Osteoblast (primary cell): ENCODE measurements around the gene CD3G. TPM values are rescaled to one million over a fixed set of nuclear protein-coding genes. Genes with fewer than 3 reads are reported as not detected.

Experiments used
- DNase-seq: peaks from one replicate; pipeline ENCODE4 v3.0.0; 2011; ENCODE audit warnings: low spot score, mixed read lengths; ENCODE audit not compliant: insufficient read length; ENCODE audit errors: missing footprints
- H2AFZ ChIP-seq: 2 replicates; pipeline ENCODE4 v1.6.0; 2011; ENCODE audit warnings: mild to moderate bottlenecking, low read length
- H3K27ac ChIP-seq: 2 replicates; pipeline ENCODE4 v1.5.1; 2011; ENCODE audit warnings: mild to moderate bottlenecking, low read depth, low read length, moderate library complexity
- H3K27me3 ChIP-seq: 2 replicates; pipeline ENCODE4 v1.6.0; 2012; ENCODE audit warnings: mild to moderate bottlenecking, control low read depth, inconsistent platforms, low read length, moderate library complexity; ENCODE audit not compliant: insufficient read depth
- H3K36me3 ChIP-seq: 2 replicates; pipeline ENCODE4 v1.5.1; 2011; ENCODE audit warnings: mild to moderate bottlenecking, low read length, control low read depth, moderate library complexity; ENCODE audit not compliant: insufficient read depth
- H3K4me1 ChIP-seq: 2 replicates; pipeline ENCODE4 v1.5.1; 2011; ENCODE audit warnings: mild to moderate bottlenecking, low read length, control low read depth, moderate library complexity; ENCODE audit not compliant: insufficient read depth
- H3K4me2 ChIP-seq: 2 replicates; pipeline ENCODE4 v1.6.0; 2011; ENCODE audit warnings: mild to moderate bottlenecking, low read length; ENCODE audit not compliant: insufficient read depth
- H3K4me3 ChIP-seq: fragments of 200-600 bp; sonication (generic); 3 replicates; pipeline ENCODE4 v1.5.1; 2012; ENCODE audit warnings: mild to moderate bottlenecking, low read length, inconsistent platforms; ENCODE audit not compliant: insufficient read depth
- H3K79me2 ChIP-seq: 2 replicates; pipeline ENCODE4 v1.6.0; 2012; ENCODE audit warnings: mild to moderate bottlenecking, low read length, control low read depth, inconsistent platforms; ENCODE audit not compliant: insufficient read depth
- H3K9me3 ChIP-seq: 2 replicates; pipeline ENCODE4 v1.5.1; 2011; ENCODE audit warnings: low read depth, low read length, control low read depth
- H4K20me1 ChIP-seq: 2 replicates; pipeline ENCODE4 v1.6.0; 2012; ENCODE audit warnings: mild to moderate bottlenecking, low read length, control low read depth; ENCODE audit not compliant: insufficient read depth
- total RNA-seq: library from RNA; depleted of rRNA; stranded (reverse); fragments of >200 nt; gene quantifications from 2 replicates; pipeline ENCODE4 v1.2.3, GENCODE V29; 2012
- TF ChIP-seq, protein P1 (sequence below): IDR thresholded peaks from 2 replicates; pipeline ENCODE4 v1.5.1; 2011; ENCODE audit warnings: mild to moderate bottlenecking, low read depth, low read length, moderate library complexity; ENCODE audit errors: extremely low read depth

Gene CD3G
- total RNA-seq, 1 donor, result not detected

DNA sequence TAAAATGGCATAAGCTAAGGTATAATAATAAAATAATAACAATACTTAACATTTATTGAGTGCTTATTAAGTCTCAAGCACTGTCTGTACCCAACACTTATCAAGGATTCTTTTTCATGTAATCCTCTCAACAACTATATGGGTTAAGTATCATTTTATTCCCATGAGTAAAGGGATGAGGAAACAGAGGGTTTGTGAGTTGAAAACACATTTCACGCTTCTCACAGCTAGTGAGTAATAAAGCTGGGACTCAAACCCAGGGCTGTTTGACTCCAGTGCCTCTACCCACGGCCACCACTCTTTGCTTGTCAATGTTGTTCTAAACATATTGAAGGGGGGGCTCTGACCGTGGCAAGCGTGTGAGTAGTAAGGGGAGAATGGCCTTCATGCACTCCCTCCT, 30.9 kb upstream of the CD3G start:
- Histone ChIP-seq H3K36me3 (no peaks in the 10 kb centered on the region), H3K4me3 (no peak overlapping the region), H3K27me3 (peaks cover 3% of the 10 kb centered on the region), H4K20me1 (no peaks in the 10 kb centered on the region), H3K9me3 (no peaks in the 10 kb centered on the region), H3K4me1 (peaks cover 3% of the 10 kb centered on the region), H3K27ac (no peak overlapping the region), H2AFZ (no peak overlapping the region), H3K4me2 (no peak overlapping the region), H3K79me2 (no peaks in the 10 kb centered on the region)
- TF ChIP-seq, protein P1, sequence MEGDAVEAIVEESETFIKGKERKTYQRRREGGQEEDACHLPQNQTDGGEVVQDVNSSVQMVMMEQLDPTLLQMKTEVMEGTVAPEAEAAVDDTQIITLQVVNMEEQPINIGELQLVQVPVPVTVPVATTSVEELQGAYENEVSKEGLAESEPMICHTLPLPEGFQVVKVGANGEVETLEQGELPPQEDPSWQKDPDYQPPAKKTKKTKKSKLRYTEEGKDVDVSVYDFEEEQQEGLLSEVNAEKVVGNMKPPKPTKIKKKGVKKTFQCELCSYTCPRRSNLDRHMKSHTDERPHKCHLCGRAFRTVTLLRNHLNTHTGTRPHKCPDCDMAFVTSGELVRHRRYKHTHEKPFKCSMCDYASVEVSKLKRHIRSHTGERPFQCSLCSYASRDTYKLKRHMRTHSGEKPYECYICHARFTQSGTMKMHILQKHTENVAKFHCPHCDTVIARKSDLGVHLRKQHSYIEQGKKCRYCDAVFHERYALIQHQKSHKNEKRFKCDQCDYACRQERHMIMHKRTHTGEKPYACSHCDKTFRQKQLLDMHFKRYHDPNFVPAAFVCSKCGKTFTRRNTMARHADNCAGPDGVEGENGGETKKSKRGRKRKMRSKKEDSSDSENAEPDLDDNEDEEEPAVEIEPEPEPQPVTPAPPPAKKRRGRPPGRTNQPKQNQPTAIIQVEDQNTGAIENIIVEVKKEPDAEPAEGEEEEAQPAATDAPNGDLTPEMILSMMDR, result no peak
- no peak for DNase-seq

DNA sequence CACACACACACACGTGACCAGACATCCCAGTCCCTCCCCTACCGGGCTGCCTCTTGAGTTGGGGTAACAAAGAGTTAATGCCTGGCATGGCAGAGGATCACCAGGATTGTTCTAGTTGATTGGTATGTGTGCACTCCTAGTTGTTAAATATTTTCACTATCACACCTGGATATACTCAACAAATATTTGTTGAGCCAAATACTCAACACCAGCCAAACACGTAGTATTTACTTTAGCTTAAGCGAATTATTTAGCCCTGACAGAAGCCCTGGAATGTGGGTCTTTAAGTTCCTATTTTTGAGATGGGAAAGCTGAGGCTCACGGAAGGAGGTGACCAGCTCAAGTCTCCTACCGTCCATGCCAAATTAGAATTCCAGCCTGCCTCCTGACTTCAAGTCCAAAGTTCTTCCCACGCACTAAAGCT, 29.1 kb upstream of the CD3G start:
- no peak overlapping the region for H3K27ac ChIP-seq
- no peaks in the 10 kb centered on the region for H4K20me1 ChIP-seq
- H3K79me2 ChIP-seq, result no peaks in the 10 kb centered on the region
- peaks cover 3% of the 10 kb centered on the region for H3K4me1 ChIP-seq
- no peak overlapping the region for H3K4me3 ChIP-seq
- no peak for DNase-seq
- TF ChIP-seq, protein P1, result no peak
- H3K27me3 ChIP-seq, result peaks cover 3% of the 10 kb centered on the region
- H2AFZ ChIP-seq, result no peak overlapping the region
- no peaks in the 10 kb centered on the region for H3K36me3 ChIP-seq
- no peaks in the 10 kb centered on the region for H3K9me3 ChIP-seq
- H3K4me2 ChIP-seq, result no peak overlapping the region

DNA sequence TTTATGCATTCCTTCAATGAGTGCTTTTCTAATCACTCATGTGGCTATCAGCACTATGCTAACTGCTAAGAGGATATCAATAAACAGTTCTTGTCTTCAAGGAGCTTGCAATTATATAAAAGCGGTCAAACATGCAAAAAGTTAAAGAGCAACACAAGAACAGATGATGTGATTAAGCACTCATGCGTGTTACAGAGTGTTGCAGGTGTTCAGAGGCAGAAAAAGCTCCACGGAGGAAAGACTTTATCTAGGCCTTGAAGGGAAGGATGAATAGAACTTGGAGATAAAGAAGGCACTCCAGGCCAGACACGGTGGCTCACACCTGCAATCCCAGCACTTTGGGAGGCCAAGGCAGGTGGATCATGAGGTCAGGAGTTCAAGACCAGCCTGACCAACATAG, 26.0 kb upstream of the CD3G start:
- Histone ChIP-seq H3K27me3 (peaks cover 3% of the 10 kb centered on the region), H3K4me3 (no peak overlapping the region), H2AFZ (no peak overlapping the region), H3K4me1 (peaks cover 3% of the 10 kb centered on the region), H3K27ac (no peak overlapping the region), H4K20me1 (no peaks in the 10 kb centered on the region), H3K9me3 (no peaks in the 10 kb centered on the region), H3K36me3 (no peaks in the 10 kb centered on the region), H3K4me2 (no peak overlapping the region), H3K79me2 (no peaks in the 10 kb centered on the region)
- TF ChIP-seq, protein P1, result no peak
- DNase-seq, result no peak

DNA sequence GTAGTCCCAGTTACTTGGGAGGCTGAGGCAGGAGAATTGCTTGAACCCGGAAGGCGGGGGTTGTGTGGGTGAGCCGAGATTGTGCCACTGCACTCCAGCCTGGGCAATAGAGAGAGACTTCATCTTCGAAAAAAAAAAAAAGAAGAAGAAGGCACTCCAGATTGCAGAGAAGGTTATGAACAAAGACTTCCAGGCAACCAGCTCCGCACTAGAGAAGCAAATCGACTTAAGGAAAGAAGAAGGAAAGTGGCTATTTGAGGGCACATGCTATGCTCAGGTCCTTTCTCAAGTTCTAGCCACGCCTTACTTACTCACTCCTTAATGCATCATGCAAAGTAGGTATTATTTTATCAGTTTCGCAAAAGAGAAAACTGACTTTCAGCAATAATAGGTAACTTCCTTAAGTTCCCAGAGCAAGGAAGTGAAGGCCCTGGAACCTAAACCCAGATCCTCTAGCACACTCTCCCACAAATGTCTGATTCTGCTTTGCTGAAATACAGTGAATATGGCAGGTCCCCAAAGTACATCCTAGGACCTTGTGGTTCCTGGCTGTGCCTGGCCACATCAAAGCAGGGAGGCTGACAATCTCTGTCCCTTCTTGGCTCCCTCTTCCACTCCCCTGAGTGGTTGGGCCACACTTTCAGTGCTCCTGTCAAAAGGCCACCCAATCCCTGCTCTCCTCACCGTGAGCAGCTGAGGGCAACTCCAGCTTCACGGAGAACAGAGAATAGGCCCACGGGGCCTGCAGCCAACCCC, 25.4 kb upstream of the CD3G start:
- Histone ChIP-seq H3K27me3 (peaks cover 3% of the 10 kb centered on the region), H3K9me3 (no peaks in the 10 kb centered on the region), H3K4me3 (no peak overlapping the region), H3K4me2 (no peak overlapping the region), H3K79me2 (no peaks in the 10 kb centered on the region), H3K36me3 (no peaks in the 10 kb centered on the region), H3K27ac (no peak overlapping the region), H2AFZ (no peak overlapping the region), H4K20me1 (no peaks in the 10 kb centered on the region), H3K4me1 (peaks cover 3% of the 10 kb centered on the region)
- DNase-seq, result no peak
- TF ChIP-seq, protein P1, result no peak
